K562 treated with DMSO at 1 percent for 24 hours (cell line): ENCODE results near the gene ZNF416. TPM values are rescaled to one million over a fixed set of nuclear protein-coding genes. Genes with fewer than 3 reads are reported as not detected.

Source experiments
- total RNA-seq: library from RNA; unstranded; fragments of 300-600 nt; gene quantifications from 2 replicates; pipeline ENCODE4 v1.2.3, GENCODE V29; 2022; ENCODE audit warnings: low read depth; ENCODE audit not compliant: insufficient read depth

Gene ZNF416
- total RNA-seq: 0.96 and 2.2 TPM in 2 replicates

GRCh38 chr19:57578487-57579205, at the start of gene ZNF416:
Gene ZNF416, minus strand, starts transcription at chr19:57578911. Its CDS starts 207 bp downstream, at chr19:57578704.

GRCh38 chr19:57613941-57614743, 35.4 kb upstream of the ZNF416 start, which contains the start of gene ZNF134:
Gene ZNF134, plus strand, starts transcription at chr19:57614242. Its CDS starts 5,227 bp downstream, at chr19:57619469.

GRCh38 chr19:57599761-57600383, 21.2 kb upstream of the ZNF416 start, which contains the start of gene ZNF530:
Gene ZNF530, plus strand, starts transcription at chr19:57599885. Its CDS starts 4,461 bp downstream, at chr19:57604346.

GRCh38 chr19:57583521-57584416, 5.1 kb upstream of the ZNF416 start, which contains the start of gene ZIK1:
Gene ZIK1, plus strand, starts transcription at chr19:57584145. Its CDS starts 212 bp downstream, at chr19:57584357.

GRCh38 chr19:57559404-57560025, 19.2 kb downstream of the ZNF416 start, which contains the start of gene ZNF550:
Gene ZNF550, minus strand, starts transcription at chr19:57559863. Its CDS starts 181 bp downstream, at chr19:57559682.

GRCh38 chr19:57527136-57527881, 51.4 kb downstream of the ZNF416 start, which contains the start of gene ZNF549:
Gene ZNF549, plus strand, starts transcription at chr19:57527356. Its CDS starts 218 bp downstream, at chr19:57527574.

Other genes starting within 250 kb of the ZNF416 start
- 3.1 and 3.2 TPM in 2 replicates for gene ZNF304, start 227.6 kb downstream of the ZNF416 start, total RNA-seq
- 4.4 and 4.8 TPM in 2 replicates for gene TRAPPC2B, start 215.4 kb downstream of the ZNF416 start, total RNA-seq
- 0.42 TPM in 1 of 2 replicates, not detected in the other for gene ZNF547, start 215.4 kb downstream of the ZNF416 start, total RNA-seq
- gene ZNF548, start 189.1 kb downstream of the ZNF416 start, total RNA-seq: 3.2 and 3.4 TPM in 2 replicates
- gene ZNF17, start 167.8 kb downstream of the ZNF416 start, total RNA-seq: 2.0 and 2.2 TPM in 2 replicates
- gene ZNF749, start 143.6 kb downstream of the ZNF416 start, total RNA-seq: 8.3 and 8.7 TPM in 2 replicates
- not detected in 2 replicates for gene VN1R1, start 121.8 kb downstream of the ZNF416 start, total RNA-seq
- 0.54 and 0.86 TPM in 2 replicates for gene ZNF772, start 101.3 kb downstream of the ZNF416 start, total RNA-seq
- gene ZNF419, start 91.2 kb downstream of the ZNF416 start, total RNA-seq: 0.81 and 2.7 TPM in 2 replicates
- 0.30 TPM in 1 of 2 replicates, not detected in the other for gene ZNF773, start 79.0 kb downstream of the ZNF416 start, total RNA-seq
- 0.45 and 0.85 TPM in 2 replicates for gene ZNF549, start 51.6 kb downstream of the ZNF416 start, total RNA-seq
- 1.4 and 2.1 TPM in 2 replicates for gene ZNF550, start 19.0 kb downstream of the ZNF416 start, total RNA-seq
- 0.41 and 0.73 TPM in 2 replicates for gene ZIK1, start 5.2 kb upstream of the ZNF416 start, total RNA-seq
- gene ZNF530, start 21.0 kb upstream of the ZNF416 start, total RNA-seq: 3.5 and 10.0 TPM in 2 replicates
- 6.7 and 7.0 TPM in 2 replicates for gene ZNF134, start 35.3 kb upstream of the ZNF416 start, total RNA-seq
- 7.8 and 9.8 TPM in 2 replicates for gene ZNF211, start 54.3 kb upstream of the ZNF416 start, total RNA-seq
- gene ZSCAN4, start 90.0 kb upstream of the ZNF416 start, total RNA-seq: not detected in 2 replicates
- 2.8 and 3.5 TPM in 2 replicates for gene ZNF551, start 103.1 kb upstream of the ZNF416 start, total RNA-seq
- not detected in 2 replicates for gene ZNF154, start 130.3 kb upstream of the ZNF416 start, total RNA-seq
- 1.8 and 2.9 TPM in 2 replicates for gene ZNF671, start 148.7 kb upstream of the ZNF416 start, total RNA-seq
- 7.1 and 8.3 TPM in 2 replicates for gene ZNF776, start 167.9 kb upstream of the ZNF416 start, total RNA-seq
- 2.1 and 5.2 TPM in 2 replicates for gene ZNF586, start 190.8 kb upstream of the ZNF416 start, total RNA-seq
- 4.8 TPM in 2 replicates for gene ZNF552, start 236.0 kb upstream of the ZNF416 start, total RNA-seq